ELF-1 (cell line): ENCODE results near the gene KDM1B.

Experiments used
- DNase-seq: peaks from one replicate; pipeline ENCODE4 v3.0.0-alpha.2; 2016; ENCODE audit warnings: low read depth, low spot score

The KDM1B gene, protein sequence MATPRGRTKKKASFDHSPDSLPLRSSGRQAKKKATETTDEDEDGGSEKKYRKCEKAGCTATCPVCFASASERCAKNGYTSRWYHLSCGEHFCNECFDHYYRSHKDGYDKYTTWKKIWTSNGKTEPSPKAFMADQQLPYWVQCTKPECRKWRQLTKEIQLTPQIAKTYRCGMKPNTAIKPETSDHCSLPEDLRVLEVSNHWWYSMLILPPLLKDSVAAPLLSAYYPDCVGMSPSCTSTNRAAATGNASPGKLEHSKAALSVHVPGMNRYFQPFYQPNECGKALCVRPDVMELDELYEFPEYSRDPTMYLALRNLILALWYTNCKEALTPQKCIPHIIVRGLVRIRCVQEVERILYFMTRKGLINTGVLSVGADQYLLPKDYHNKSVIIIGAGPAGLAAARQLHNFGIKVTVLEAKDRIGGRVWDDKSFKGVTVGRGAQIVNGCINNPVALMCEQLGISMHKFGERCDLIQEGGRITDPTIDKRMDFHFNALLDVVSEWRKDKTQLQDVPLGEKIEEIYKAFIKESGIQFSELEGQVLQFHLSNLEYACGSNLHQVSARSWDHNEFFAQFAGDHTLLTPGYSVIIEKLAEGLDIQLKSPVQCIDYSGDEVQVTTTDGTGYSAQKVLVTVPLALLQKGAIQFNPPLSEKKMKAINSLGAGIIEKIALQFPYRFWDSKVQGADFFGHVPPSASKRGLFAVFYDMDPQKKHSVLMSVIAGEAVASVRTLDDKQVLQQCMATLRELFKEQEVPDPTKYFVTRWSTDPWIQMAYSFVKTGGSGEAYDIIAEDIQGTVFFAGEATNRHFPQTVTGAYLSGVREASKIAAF

GRCh38 chr6:18155150-18155863 lies at the start of gene KDM1B:
TSS of gene KDM1B (plus strand) at chr6:18155422. CDS start at chr6:18159896, 4,474 bp downstream.
- DNase-seq: peak; percentile 98

DNA sequence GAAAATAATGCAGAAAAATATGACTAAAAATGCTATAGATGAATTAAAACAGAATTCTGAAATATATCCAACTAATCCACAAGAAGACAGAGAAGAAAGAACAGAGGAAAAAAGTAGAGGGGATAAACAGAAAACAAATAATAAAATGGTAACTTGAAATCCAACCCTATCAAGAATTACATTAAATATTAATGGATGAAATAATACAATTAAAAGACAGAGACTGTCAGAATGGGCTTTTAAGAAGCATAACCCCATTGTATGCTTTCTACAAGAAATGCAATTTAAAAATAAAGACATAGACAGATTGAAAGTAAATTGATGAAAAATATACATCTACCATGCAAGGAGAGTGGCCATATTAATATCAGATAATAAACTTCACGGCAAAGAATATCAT lies 48.2 kb upstream of the KDM1B start:
- DNase-seq: no peak

DNA sequence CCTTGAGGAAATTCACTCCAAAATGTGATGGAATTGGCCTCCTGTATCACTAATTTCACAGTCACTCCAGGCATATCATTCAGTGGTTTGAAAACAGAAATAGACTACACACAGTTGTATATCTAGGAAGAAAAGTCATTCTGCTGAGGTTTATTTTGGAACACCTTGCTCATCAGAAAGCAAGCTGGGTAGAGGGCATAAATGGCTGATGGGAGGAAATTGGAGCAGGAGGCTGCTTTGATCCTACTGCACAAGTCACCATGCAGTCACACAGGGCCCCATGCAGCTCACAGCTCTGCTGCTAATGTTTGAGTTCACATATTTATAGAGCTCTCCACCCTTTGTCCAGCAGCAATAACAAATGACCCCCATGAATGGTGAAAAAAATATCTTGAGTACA lies 45.1 kb upstream of the KDM1B start:
- no peak for DNase-seq

- DNase-seq: no peak
Observed at GRCh38 chr6:18115356-18115755, 39.9 kb upstream of the KDM1B start.

DNA sequence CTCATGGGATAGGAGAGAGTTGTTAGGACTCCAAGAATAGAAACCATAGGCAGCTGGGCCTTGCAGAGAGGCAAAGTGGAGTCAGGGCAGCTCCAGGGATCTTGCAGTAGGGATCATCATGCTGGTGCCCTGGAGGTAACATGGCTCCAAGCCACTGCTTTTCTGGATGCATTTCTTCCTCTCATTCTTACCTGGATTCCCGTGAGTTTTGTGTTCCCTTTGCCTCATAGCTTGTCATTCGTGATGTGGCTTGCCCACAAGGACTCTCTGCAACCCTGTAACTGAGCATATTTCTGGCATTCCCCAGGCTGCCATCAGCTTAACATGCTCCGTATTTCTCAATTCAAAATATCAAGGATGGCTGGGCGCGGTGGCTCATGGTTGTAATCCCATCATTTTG lies 38.1 kb upstream of the KDM1B start:
- DNase-seq: no peak

DNA sequence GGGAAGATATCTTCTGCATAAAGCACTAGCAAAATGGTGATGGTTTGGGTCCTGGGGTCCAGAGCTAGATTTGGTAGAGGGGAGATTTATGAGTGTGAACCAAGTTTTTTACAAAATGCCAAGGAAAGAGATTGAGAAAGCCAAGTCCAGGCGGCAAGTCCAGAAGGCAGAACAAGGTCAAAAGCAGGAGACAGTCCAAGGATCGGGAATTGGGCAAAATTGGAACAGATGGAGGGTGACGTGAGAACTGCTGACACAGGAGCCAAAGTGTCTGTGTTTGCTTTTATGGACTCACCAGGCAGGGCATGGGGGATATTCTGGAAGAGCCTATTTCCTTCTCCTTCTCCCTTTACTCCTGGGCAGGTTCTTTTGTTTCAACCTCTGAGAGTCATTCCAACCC lies 36.9 kb upstream of the KDM1B start:
- no peak for DNase-seq

DNA sequence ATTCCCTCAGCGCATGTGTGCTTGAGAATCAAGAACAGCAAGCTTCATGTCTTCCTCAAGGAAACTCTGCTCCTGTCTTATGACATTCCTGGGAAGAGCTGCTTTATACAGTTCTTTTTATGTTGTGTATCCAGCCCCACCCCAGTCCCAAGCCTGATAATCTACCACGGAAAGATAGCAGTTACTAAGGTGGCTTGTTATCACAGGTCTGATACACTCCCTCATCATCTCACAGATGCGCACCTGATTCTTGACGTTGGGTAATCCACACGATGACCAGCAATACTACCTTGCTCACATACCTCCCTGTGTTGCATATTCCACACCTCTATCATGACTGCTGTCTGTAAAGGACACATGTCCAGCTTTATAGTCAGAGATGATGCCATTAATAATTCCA lies 36.0 kb upstream of the KDM1B start:
- no peak for DNase-seq

DNA sequence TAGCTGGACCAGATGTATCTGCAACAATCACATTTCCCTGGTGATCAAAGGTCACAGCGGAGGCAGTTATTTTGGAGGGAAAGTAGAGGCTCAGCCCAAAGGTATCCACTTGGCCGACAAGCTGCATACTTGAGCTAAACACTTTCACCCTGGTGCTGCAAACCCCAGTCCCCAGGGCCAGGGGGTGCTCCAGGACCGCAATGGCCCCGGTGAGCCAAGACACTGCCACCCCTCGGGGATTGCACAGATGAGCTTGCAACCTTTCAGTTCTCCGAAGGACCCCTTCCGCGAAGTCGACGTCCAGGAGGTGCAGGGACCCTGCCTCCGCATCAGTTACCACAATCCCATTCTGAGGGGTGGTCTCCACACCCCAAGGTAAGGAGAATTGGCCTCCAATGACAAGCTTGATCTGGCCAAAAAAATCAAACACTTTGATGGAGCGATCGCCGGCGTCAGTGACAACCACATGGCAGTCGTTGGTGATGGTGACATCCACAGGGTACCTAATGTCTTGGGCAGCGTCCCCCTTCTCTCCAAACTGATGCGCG lies 33.6 kb upstream of the KDM1B start:
- peak; percentile 63 for DNase-seq

GRCh38 chr6:18122128-18123093 lies 32.8 kb upstream of the KDM1B start, which contains the start of gene NHLRC1:
TSS of gene NHLRC1 (minus strand) at chr6:18122677. CDS start at chr6:18122606, 71 bp downstream.
- DNase-seq: peak; percentile 85

DNA sequence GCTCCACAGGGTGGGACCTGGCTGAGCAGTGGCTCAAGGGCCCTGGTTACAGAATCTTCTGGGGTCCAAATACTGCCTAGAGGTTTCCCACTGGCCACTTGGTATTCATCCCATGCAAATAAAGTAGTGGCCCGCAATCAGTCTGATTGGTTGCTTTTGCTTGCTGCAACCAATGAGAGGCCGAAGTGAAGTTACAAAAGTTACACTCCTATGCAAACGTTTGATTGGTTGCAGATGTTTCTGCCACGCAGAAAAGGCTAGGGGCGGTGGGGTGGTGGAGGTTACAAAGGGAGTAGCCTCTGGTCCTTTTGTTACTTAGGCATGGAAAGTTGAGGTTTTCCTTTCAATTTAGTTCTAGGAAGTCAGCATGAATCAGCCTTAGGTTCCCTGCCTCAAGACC lies 29.1 kb upstream of the KDM1B start:
- DNase-seq: no peak

GRCh38 chr6:18132346-18132745 lies 22.9 kb upstream of the KDM1B start:
- no peak for DNase-seq

DNA sequence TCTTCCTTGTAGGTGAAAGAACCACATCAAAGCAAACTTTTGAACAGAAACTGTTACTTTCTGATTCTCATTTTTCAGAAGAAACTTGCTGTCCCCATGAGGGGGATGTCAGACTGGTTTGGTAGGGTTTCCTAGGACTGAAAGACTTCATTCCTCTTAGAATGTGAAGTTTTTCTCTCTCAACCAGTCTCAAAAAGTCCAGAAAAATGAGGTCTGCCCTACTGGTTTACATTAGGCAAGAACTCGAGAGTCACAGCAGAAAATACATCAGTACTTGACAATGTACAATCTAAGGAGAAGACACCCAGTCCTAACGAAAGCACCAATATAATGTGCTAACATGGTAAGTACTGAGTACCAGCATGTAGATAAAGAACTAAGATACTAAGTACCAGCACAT lies 20.1 kb upstream of the KDM1B start:
- DNase-seq: no peak

DNA sequence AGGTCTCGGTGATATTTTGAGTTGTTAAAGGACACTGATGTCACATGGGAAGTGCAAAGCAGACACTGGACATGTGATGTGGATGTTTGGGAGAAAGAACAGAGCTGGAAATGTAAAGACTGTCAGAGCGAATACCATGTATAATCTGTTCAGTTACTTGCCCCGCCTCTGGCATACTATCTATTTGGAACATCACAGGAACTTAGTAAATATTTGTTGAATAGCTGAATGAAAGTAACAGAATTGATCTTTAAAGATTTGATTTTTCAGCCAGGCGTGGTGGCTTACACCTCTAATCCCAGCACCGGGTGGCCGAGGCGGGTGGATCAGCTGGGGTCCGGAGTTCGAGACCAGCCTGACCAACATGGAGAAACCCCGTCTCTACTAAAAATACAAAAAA lies 19.0 kb upstream of the KDM1B start:
- DNase-seq: no peak

DNA sequence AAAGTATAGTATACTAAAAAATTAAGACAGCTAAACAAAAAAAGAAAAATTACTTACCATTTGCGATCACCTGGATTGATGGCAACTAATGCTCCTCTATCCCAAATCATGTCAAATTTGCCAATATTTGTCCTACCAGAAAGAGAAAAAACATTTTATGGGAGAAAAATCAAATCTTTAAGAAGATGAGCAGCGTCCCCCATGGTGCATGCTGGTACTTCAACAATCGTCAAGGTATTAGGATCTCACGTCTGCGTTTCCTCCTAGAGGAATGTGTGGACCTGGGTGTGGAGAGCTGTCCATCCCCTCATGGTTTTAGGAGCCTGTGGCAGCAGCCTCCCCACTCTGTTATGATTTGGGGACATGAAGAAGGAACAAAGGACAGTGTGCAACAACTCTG lies 16.3 kb upstream of the KDM1B start:
- no peak for DNase-seq

DNA sequence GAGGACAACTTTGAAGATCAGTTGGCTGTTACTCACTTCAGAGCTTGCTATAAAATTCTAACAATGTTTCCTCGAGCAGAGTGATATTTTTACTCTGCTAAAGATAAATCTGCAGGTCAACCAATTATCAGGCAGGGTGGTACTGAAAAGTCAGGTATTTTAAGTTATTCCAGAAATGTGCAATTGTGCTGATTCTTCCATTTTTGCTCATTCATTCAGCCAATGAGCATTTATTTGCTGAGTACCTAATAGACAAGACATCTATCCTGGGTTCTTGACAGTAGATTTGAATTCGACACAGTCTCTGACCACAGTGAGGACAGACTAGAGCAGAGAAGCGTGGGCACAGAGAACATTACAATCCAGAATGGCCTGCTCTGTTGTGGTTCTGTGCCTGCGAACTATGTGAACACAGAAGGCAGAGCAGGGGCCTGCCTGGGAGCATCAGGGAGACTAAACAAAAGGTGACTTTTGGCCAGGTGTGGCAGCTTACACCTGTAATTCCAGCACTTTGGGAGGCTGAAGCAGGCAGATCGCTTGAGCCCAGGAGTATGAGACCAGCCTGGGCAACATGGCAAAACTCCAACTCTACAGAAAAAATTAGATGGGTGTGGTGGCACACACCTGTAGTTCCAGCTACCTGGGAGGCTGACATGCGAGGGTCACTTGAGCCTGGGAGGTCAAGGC lies 15.1 kb upstream of the KDM1B start:
- DNase-seq: no peak

- peak; percentile 69 for DNase-seq
Observed at GRCh38 chr6:18141805-18142590, 13.2 kb upstream of the KDM1B start.

DNA sequence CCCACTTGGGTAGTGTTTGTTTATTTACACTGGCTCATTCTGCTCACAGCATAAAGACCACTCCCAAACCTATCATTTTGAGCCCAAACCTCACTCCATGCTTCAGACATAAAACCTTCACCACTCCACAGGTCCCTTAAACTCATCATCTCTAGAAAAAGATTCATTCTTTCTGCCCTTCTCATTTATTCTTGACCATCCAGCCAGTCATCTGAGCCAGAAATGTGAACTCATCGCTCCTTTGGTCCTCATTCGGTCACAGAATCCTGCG lies 12.7 kb upstream of the KDM1B start:
- no peak for DNase-seq

DNA sequence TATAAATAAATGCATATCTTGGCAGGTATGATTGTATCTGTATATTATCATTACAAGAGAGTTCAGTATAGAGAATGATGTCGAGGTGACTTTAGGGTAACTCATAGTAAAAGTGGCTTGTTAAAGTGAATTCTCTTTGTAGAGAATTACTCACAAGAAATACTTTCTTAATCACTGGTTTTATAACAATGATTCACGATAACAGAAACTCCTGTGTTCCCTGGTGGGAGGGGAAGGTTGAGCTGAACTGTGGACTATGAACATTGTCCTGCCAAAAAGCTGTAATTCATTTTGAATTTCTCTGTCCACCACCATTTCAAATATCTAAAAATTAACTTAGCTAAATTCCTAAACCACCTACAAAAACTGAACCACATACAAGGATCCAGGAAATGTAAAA lies 8.1 kb upstream of the KDM1B start:
- DNase-seq: no peak

DNA sequence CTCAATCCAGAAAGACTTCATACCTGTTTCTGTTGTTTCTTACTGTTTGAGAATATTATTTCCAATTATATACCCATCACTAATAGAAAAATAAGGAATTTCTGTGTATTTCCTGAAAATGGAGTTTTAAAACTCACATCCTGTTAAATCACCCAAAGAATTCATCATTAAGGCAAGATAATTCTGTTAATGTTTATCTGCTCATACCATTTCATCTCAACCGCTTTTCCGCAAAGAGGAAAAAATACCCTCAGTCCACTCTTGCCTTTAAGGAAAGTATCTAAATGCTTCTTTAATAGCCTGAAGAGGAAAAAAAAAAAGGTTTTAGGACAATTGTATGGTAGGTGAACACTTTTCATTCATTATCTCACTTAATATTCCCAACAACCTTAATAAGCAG lies 7.6 kb upstream of the KDM1B start:
- no peak for DNase-seq
